Heart left ventricle (tissue), 13 donors: ENCODE measurements around the gene SLC7A6.

Experiments
- CTCF ChIP-seq, 12 donors: fragments of 200-600 bp; sonication (generic) in 4 of 12; IDR thresholded peaks; one replicate each; pipeline versions ENCODE4 v1.5.0 to v1.8.0; 2018 to 2022; ENCODE audit warnings: antibody characterized with exemption in 12 of 12, mild to moderate bottlenecking in 5 of 12
- POLR2A ChIP-seq, 2 donors: fragments of 450-650 bp; IDR thresholded peaks; one replicate each; pipeline ENCODE4 v1.6.1; 2017; ENCODE audit warnings: antibody characterized with exemption in 2 of 2, mild to moderate bottlenecking in 2 of 2, moderate library complexity in 2 of 2
- donor health status: ischemic (EF 13 %, LVEDD 7.1; RV severe dilation, severe dysfunction).
- donor health status: DM: no; HTN: yes; CAD: no.
- donor health status: DM: no; HTN: no; CAD: no.
- donor health status: ischemic (EF 25% LVEDD 6.9; RV normal size, moderate dysfunction).
- donor health status: ischemic (EF 25% LVEDD 5.7; RV mildly dilated, moderate dysfunction).
- donor health status: ischemic (EF 35%, LVEDD 5.7; RV mildly dilated, moderate dysfunction).
- donor health status: nonischemic (EF 11% LVEDD 7.7; RV severe dilation, severe dysfunction).
- donor health status: DM: yes; HTN: yes; CAD: no.
- donor health status: PGD.
- donor health status: ischemic (EF 29% LVEDD 5.4; RV normal size, mild dysfunction).
- donor health status: nonischemic (EF 23%, LVEDD 6.1; RV moderate dilation, normal function).

GRCh38 chr16:68282064-68282452, 17.7 kb downstream of the SLC7A6 start:
- TF ChIP-seq CTCF (IDR thresholded peaks at IDR 0.05) (no peak), POLR2A (IDR thresholded peaks at IDR 0.05) (no peak)
